Tongue (tissue), 2 donors: ENCODE results near the gene SMR3A. TPM values are rescaled to one million over a fixed set of nuclear protein-coding genes. Genes with fewer than 3 reads are reported as not detected.

Experiments
- DNase-seq: peaks from one replicate; pipeline ENCODE4 v3.0.0-alpha.2; 2015
- total RNA-seq: library from RNA; depleted of rRNA; stranded (reverse); fragments of >200 nt; gene quantifications from one replicate; pipeline ENCODE4 v1.2.3, GENCODE V29; 2014

SMR3A gene
- total RNA-seq: not detected

DNA sequence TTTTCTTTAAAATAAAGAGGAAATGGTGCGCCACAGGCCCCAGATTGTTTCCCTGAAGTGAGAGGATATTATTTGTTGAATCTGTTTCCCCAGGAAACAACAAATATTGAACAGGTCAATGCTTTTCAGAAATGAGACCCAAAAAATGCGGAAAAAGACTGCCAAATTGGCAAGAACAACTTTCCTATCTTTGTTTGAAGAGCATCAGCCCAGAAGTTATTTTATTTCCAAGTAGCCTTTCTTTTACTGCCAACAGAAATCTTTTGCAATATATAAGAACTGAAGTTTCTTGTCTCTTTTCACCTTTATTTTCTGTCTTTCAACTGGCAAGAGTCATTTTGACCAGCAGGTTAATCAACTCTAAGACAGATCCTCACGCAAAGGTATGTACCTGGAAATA is at the start of gene SMR3A:
Gene SMR3A (plus strand): TSS at position 301 of the 400 bp plus-strand sequence. CDS start 1,356 bp downstream, outside the sequence.
- DNase-seq: no peak

DNA sequence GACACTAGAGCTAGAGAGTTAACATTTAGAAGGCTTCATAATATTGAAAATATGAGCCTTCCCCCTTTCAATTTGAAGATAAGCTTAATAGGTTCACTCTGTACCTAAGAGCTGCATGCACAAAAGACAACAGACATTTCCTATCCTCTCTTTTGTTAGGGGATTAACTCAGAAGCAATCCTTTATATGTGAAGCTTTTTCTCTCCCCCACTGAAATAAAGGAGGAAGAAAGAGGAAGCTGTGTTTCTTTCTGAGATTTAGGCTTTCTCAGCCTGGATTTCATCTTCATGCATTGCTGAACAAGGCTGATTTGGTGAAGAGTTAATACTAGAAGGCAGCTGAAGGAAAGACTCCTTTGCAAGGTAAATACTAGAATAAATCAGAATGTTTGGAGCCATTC is 46.8 kb upstream of the SMR3A start:
- no peak for DNase-seq

DNA sequence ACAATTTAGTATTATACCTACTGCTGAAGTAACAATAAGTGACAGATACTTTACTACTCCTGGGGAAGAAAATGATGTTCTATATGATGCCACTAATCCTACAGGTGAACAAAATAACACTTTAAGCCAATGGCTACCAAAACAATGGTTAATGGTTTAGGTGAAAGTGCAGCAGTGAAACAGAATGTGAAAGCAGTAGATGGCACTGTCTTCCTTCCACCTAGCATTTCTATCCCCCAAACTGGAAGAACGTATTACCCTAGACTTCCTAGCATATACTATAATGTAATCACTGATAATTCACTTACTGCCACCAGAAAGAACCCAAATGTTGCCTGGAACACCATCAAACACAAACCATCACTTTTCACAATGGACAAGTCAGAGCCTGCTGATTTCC is 44.6 kb upstream of the SMR3A start:
- no peak for DNase-seq

DNA sequence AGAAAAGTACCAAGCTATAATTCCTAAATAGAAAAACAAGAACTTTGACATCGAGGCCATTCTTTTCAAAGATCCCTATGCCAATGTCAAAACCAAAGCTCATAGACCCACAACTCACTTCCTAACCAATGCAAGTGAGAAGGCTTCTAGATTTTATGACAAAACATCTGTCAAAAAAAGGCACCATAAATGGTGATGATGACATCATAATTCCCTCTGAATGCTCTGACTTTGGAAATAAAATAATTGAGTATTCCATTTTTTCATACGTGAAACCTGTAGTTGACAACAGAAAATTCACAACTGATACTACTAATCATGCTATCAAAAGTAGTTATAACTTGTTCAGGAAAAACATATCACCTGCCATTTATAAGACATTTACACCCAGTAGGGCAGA is 34.5 kb upstream of the SMR3A start:
- DNase-seq: no peak

DNA sequence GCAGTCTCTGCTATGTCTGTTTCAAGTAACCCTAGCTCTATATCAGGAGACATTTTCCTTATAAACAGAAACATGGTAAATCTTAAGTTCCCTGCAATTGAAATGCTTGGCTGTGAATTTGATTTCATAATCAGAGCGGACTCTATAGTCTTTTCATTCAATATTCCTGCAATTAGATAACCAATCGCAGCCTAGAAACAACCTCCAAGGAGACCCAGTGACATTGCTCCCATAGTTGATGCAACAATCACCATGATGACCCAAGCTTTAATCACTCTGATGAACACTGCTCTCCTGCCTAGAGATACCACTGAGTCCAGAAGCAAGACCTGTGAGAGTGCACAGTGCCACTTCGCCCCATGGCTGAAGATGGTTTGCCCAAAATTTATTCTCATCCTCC is 25.9 kb upstream of the SMR3A start, which contains the start of gene CABS1:
Gene CABS1 (plus strand): TSS at position 301 of the 400 bp plus-strand sequence. CDS start 59 bp downstream, at position 360.
- DNase-seq: no peak

DNA sequence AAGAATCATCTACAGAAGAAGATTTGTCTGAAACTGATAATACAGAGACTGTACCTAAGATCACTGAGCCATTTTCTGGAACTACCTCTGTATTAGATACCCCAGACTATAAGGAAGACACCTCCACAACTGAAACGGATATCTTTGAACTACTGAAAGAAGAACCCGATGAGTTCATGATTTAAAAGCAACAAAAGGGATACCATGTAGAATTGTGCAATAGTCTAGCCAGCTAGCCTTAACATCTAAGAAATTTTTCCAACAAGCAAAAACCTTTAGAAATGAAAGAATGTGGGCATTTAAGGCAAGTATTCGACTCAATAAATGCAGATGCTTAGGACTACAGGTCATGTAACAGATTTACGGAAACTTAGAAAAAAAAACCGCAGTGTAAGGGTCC is 24.5 kb upstream of the SMR3A start:
- no peak for DNase-seq

DNA sequence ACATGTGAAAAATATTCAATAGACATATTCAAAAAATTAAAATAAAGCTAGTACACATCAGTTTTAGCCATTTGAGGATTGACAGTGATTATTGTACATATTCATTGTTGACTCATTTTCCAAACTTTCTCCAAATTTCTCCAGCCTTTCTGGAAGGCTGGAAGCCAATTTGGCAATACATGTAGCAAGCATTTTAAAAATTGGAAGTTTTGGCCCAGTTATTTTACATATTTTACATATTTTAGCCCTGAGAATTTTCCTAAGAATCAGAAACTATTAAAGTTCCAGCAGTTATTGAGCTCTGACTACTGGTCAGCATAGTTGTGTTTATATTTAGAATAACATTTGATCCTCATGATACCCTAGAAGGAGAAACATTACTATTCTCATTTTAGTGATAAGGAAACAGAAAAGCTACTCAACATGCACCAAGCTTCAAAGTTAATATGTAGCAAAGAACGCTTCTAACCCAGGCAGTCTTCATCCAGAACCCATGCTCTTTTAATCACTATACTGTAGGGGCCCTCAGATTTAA is 22.6 kb upstream of the SMR3A start:
- no peak for DNase-seq

DNA sequence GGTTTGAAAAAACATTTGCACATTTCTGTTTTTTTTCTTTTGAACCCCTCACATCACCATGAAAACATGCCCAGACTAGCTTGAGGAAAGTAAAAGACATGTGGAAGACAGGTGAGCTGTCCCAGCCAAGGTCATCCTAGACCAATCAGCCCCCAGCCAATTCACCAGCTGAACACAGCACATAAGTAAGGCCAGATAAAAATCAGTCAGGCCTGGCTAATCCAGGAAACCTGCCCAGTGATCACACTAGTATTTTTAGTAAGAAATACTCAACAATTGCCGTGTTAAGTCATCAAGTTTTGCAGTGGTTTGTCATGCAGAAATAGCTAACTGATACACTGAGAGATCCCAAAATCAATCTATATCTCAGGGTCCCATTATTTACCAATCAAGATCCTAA is 4.4 kb upstream of the SMR3A start:
- no peak for DNase-seq

DNA sequence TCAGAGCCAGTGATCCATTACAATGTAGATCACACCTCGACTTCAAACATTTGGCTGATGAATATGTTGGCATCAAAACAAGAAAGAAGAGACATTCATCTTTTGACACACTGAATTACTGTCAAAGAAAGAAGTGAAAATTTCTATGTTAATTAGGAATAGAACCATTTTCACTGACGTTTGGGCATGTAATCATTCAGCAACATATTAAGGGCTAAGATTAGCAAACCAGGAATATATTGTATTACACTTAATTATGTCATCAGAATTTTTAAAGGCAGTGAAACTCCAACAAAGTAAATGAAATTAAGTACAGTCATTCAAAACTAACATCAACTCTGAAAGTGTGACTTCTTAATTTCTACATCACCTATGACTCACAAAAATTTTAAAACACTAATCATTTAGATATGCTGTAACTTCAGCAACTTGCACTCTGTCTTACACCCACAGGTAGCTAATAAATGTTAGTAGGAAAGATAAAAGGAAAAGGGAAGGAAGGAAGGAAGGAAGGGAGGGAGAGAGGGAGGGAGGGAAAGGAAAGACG is 1.4 kb upstream of the SMR3A start:
- no peak for DNase-seq

DNA sequence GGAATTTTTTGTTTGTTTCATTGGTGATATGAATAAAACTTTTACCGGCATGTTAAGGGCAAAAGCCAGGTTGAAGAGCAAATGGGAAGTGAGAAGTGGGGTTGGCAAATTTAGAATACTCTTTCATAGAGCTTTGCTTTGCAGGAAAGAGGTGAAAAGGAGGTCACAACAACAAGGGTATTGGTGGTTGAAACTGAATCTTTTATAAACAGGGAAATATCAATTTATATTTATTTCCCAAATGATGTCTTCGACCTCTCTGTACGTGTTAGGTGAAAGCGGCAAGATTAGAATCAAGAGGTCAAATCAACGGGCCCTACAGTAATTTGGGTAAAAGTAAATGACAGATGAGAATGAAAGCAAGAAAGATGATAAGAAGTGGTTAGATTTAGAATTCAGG is 3.4 kb downstream of the SMR3A start:
- DNase-seq: no peak

DNA sequence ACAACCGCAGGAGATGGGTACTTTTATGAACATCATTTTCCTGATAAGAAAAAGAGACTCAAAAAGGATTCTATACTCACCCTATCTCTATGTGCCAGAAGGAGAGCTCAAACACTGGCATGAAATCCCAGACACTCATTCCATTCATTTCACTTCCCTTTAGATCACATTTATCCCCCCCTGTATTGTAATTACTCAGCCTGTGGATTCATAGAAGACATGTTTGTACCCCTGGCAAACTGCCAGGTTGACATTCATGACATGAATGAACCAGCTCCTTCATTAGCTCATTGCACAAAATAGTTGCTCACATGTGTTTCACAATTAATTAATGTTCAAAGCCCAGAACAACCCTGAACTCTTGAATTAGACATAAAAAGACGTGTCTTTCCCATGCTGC is 4.9 kb downstream of the SMR3A start:
- peak; percentile 46 for DNase-seq

DNA sequence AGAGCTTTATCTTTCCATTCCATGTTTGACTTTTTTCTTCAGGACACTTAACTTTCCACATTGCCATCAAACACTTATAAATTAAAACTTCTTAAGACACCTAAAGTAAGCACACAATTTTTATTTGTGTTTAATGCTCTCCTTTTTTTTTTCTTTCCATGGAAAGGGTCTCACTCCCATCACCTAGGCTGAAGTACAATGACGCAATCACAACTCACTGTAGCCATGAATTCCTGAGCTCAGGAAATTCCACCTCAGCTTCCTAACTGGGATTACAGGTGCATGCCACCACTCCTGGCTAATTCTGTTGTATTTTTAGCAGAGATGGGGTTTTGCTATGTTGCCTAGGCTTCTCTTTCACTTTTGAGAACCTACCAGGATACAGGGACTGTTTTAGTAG is 7.3 kb downstream of the SMR3A start:
- no peak for DNase-seq

DNA sequence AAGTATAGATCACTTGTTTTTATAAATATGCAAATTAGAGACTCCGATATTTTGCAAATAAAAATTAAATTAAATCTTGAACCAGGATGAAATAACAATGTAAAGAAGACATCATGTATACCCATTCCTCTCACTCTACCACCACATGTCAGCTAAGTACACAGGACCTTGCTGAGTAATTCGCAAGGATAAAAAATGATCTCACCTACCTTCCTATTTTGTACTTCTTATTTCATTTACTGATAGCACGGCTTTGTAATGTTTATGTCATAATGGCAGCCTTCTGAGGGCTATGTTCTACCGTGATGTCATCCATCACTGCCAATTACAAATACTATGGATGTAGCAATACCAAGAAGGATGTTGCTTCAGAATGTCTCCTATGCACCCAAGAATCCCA is 11.4 kb downstream of the SMR3A start:
- no peak for DNase-seq

DNA sequence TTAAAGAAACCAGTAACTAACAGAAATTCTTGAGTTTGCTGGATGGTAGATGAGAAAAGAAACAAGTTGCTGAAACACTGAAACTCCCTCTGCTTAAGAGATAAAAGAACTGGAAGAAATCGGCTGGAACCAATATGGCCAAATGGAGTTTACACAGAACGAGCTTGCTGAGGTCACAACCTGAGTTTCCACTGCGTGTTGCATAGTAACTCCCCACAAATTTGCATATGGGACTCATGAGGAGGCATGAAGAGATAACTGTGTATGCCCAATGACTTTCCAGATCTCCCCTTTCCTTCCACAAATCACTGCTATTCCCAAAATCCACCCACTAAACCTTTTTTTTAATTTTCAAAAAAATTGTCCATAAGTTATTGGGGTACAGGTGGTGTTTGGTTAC is 12.2 kb downstream of the SMR3A start:
- DNase-seq: no peak

DNA sequence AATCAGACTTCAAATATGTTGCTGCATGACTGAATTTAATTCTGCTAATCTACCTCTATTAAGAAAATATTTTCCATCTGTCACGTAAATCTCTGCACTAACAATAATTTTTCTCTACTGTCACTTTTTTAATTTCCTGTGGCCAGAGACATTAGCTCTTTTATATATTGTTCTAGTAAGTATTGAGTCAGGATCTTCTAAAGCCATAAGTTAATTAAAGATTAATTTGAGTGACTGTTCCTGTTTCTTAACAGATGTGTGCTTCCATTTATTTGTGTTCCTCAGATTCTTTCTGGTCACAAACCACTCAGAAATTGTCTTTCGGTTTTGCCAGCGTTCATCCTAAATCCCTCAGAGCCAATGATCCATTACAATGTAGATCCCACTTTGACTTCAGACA is 20.0 kb downstream of the SMR3A start:
- DNase-seq: no peak

DNA sequence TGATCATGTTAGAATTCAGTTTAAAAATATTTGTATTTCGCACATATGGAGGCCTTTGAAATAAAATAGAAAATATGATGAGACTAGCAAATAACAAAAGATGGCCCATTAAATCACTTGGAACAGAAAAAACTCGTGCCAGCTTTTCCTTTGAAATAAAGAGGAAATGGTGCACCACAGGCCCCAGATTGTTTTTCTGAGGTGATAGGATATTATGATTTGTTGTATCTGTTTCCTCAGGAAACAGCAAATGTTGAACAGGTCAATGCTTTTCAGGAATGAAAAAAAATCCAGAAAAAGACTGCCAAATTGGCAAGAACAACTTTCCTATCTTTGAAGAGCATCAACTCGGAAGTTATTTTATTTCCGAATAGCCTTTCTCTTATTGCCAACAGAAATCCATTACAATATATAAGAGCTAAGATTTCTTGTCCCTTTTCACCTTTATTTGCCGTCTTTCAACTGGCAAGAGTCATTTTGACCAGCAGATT is 22.2 kb downstream of the SMR3A start, which contains the start of gene SMR3B:
Gene SMR3B (plus strand): TSS at position 441 of the 491 bp plus-strand sequence. CDS start 1,380 bp downstream, outside the sequence.
- no peak for DNase-seq

DNA sequence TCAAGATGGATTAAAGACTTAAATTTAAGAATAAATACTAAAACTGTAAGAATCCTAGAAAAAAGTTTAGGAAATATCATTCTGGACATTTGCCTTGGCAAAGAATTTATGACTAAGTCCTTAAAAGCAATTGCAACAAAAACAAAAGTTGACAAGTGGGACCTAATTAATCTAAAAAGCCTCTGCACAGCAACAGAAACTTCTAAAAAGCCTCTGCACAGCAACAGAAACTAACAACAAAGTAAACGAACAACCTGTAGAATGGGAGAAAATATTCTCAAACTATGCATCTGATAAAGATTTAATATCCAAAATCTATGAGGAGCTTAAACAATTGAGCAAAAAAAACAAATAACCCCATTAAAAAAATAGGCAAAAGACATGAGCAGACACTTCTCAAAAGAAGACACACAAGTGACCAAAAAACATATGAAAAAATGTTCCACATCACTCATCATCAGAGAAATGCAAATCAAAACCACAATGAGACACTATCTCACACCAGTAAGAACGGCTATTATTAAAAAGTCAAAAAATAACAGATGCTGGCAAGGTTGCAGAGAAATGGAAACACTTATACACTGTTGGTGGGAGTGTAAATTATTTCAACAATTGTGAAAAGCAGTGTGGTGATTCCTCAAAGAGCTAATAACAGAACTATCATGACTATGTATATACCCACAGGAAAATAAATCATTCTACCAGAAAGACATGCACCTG is 31.7 kb downstream of the SMR3A start:
- DNase-seq: no peak

DNA sequence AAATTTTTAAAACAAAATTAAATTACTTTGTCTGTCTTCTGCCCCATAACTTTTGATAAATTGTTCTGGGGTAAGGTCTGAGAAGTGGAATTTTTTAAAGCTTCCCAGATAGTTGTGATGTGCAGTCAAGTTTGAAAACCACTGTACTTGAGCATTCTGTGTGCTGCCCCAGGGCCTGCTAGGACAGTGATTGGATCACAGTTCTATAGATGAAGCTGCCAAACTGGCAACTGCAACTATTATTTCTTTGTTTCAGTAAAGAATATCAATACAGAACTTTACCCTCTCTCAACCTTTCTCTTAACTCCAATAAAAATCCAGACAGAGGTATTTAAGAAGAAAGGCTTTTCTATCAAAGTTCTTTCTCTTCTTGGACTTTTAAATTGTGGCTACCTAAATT is 37.0 kb downstream of the SMR3A start, which contains the start of gene OPRPN:
Gene OPRPN (plus strand): TSS at position 361 of the 400 bp plus-strand sequence. CDS start 1,346 bp downstream, outside the sequence.
- DNase-seq: no peak

DNA sequence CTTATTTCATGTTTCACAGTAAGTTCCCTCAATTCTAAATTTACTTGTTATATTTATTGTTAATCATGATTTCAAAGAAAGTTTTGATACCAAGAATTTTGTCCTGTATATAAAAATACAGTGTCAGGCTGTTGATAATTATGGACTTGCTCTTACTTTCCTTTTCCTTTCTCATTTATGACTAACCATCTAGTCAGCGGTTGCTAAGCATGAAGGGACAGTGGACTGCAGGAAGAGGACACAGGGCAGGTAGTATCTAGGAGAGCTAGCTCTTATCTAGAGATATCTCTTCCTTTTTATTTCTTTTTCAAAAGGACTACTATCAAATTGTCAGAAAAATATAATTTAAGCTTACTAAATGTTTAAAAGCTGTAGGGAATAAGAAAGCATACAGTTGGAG is 38.8 kb downstream of the SMR3A start:
- no peak for DNase-seq

DNA sequence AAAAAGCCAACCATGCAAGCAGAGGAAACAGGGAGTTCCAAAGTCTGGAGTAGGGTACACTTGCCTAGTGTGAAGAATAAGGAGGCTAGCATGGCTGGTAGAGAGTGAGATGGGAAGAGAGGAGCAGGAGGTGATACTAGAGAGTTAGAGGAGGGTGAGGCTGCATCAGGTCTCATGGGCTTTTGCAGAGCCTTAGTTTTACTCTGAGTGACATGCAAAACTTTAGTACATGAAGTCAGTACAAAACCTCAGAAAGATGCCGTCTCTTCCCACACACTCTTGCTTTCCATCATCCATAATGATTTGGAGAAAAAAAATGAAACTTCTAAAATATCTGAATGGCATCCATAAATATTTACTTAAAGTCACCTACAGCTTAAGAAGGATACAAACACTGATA is 42.2 kb downstream of the SMR3A start:
- no peak for DNase-seq

DNA sequence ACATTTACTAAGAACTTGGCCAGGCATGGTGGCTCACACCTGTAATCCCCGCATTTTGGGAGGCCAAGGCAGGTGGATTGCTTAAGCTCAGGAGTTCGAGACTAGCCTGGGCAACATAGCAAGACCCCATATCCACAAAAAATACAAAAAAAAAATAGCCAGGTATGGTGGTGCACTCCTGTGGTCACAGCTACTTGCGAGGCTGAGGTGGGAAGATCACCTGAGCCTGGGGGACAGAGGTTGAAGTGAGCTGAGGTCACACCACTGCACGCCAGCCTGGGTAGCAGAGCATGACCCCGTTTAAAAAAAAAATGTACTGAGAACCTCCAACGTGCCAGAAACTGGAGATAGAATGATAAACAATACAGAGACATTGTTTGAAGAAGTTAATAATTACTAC is 45.2 kb downstream of the SMR3A start:
- DNase-seq: no peak
